PC-9 (cell line): ENCODE results near the gene COASY.

Source experiments
- CTCF ChIP-seq: fragments of 200-600 bp; sonication (generic); conservative IDR thresholded peaks from 2 replicates; pipeline ENCODE4 v1.6.1; 2017; ENCODE audit warnings: mixed run types, antibody characterized with exemption, mild to moderate bottlenecking, moderate library complexity
- EZH2 ChIP-seq: fragments of 200-600 bp; sonication (generic); IDR thresholded peaks from 2 replicates; pipeline ENCODE4 v1.8.0; 2017; ENCODE audit warnings: antibody characterized with exemption, low read depth

- TF ChIP-seq EZH2 (no peak), CTCF (no peak)
Measured at GRCh38 chr17:42612013-42612412, 50.1 kb downstream of the COASY start.
